GM23248 (cell line): ENCODE data around the gene WFDC6.

Source experiments
- EZH2 ChIP-seq: fragments of 200-600 bp; sonication (generic); IDR thresholded peaks from 2 replicates; pipeline ENCODE4 v1.6.1; 2018; ENCODE audit warnings: antibody characterized with exemption, mild to moderate bottlenecking; ENCODE audit not compliant: insufficient read depth, poor library complexity, severe bottlenecking
- EZH2phosphoT487 ChIP-seq: fragments of 200-600 bp; sonication (generic); IDR thresholded peaks from 2 replicates; pipeline ENCODE4 v1.6.1; 2018; ENCODE audit warnings: antibody characterized with exemption, moderate library complexity, mild to moderate bottlenecking, low read depth; ENCODE audit not compliant: insufficient read depth

DNA sequence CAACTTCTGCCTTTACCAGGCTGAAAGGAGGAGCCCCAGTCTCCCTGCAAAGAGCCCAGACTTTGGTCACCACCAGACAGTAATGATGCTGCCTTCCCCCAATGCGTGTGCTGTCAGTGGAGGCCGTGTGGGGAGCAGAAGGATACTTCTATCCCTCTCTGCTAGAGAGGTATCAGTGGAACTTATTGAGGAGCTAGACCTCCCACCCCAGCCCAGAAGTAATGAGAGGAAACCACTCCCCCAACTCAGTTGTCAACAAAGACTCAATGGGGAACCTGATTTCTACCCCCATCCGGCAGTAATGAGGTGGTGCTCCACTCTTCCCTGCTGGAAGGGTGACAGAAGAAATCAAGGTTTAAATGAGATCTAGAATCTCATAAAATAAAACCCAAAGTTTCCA, 44.2 kb upstream of the WFDC6 start:
- TF ChIP-seq EZH2 (no peak), EZH2phosphoT487 (no peak)
